SK-N-SH treated with all-trans-retinoic acid at 6 μM for 48 hours (cell line): ENCODE measurements around the gene PDSS2.

Experiments used
- ATAC-seq: fragments of 200-7000 bp; cut with Tn5 transposase; 3 replicates; pipeline ENCODE4 v1.9.1; 2020; ENCODE audit warnings: mild to moderate bottlenecking, moderate library complexity
- ARNTL ChIP-seq: fragments of 450-650 bp; formaldehyde crosslinking; IDR thresholded peaks from 2 replicates; pipeline ENCODE4 v1.5.0; 2020; ENCODE audit warnings: low read depth, mild to moderate bottlenecking, moderate library complexity, borderline replicate concordance
- BACH2 ChIP-seq: fragments of 250-450 bp; sonication (Bioruptor Pico); IDR thresholded peaks from 2 replicates; pipeline ENCODE4 v1.9.0; 2021; ENCODE audit warnings: mild to moderate bottlenecking, borderline replicate concordance
- CREB5 ChIP-seq: fragments of 250-450 bp; sonication (Bioruptor Pico); IDR thresholded peaks from 2 replicates; pipeline ENCODE4 v1.5.1; 2020; ENCODE audit warnings: low read depth, mild to moderate bottlenecking, moderate library complexity
- CSDC2 ChIP-seq: fragments of 250-450 bp; sonication (Bioruptor Pico); IDR thresholded peaks from 2 replicates; pipeline ENCODE4 v1.5.0; 2020; ENCODE audit warnings: mild to moderate bottlenecking, moderate library complexity
- ESRRG ChIP-seq: fragments of 250-450 bp; sonication (Bioruptor Pico); IDR thresholded peaks from 2 replicates; pipeline ENCODE4 v1.6.1; 2021; ENCODE audit warnings: mild to moderate bottlenecking
- GLIS3 ChIP-seq: fragments of 250-450 bp; sonication (Bioruptor Pico); IDR thresholded peaks from 2 replicates; pipeline ENCODE4 v1.5.0; 2020; ENCODE audit warnings: mild to moderate bottlenecking, moderate library complexity
- ISL1 ChIP-seq: fragments of 250-450 bp; sonication (Bioruptor Pico); IDR thresholded peaks from 2 replicates; pipeline ENCODE4 v2.1.2; 2022; ENCODE audit warnings: mild to moderate bottlenecking, moderate library complexity
- OSR1 ChIP-seq: fragments of 250-450 bp; sonication (Bioruptor Pico); IDR thresholded peaks from 2 replicates; pipeline ENCODE4 v1.8.0; 2022; ENCODE audit warnings: moderate library complexity, mild to moderate bottlenecking, inconsistent platforms
- POU6F1 ChIP-seq: fragments of 250-450 bp; sonication (Bioruptor Pico); IDR thresholded peaks from 2 replicates; pipeline ENCODE4 v1.8.0; 2021; ENCODE audit warnings: low read depth, mild to moderate bottlenecking, moderate library complexity, borderline replicate concordance
- PPARA ChIP-seq: fragments of 250-450 bp; sonication (Bioruptor Pico); IDR thresholded peaks from 2 replicates; pipeline ENCODE4 v1.5.0; 2020; ENCODE audit warnings: mild to moderate bottlenecking, borderline replicate concordance
- RARB ChIP-seq: fragments of 250-450 bp; sonication (Bioruptor Pico); IDR thresholded peaks from 2 replicates; pipeline ENCODE4 v1.8.0; 2021; ENCODE audit warnings: mild to moderate bottlenecking, moderate library complexity
- SNAI2 ChIP-seq: fragments of 250-450 bp; sonication (Bioruptor Pico); IDR thresholded peaks from 2 replicates; pipeline ENCODE4 v1.5.0; 2020; ENCODE audit warnings: mild to moderate bottlenecking, moderate library complexity
- TCF4 ChIP-seq: fragments of 250-450 bp; sonication (Bioruptor Pico); IDR thresholded peaks from 2 replicates; pipeline ENCODE4 v1.8.0; 2021; ENCODE audit warnings: mild to moderate bottlenecking, moderate library complexity, borderline replicate concordance
- TOX ChIP-seq: fragments of 250-450 bp; sonication (Bioruptor Pico); IDR thresholded peaks from 2 replicates; pipeline ENCODE4 v1.8.0; 2021; ENCODE audit warnings: mild to moderate bottlenecking, moderate library complexity, borderline replicate concordance
- ZFP3 ChIP-seq: fragments of 250-450 bp; sonication (Bioruptor Pico); IDR thresholded peaks from 2 replicates; pipeline ENCODE4 v1.5.0; 2020; ENCODE audit warnings: mild to moderate bottlenecking, moderate library complexity
- ZFP30 ChIP-seq: fragments of 450-650 bp; formaldehyde crosslinking; IDR thresholded peaks from 2 replicates; pipeline ENCODE4 v1.5.0; 2022; ENCODE audit warnings: mild to moderate bottlenecking, moderate library complexity
- ZNF565 ChIP-seq: fragments of 450-650 bp; formaldehyde crosslinking; conservative IDR thresholded peaks from 2 replicates; pipeline ENCODE4 v1.5.0; 2020; ENCODE audit warnings: low read depth, mild to moderate bottlenecking, moderate library complexity
- ZNF70 ChIP-seq: fragments of 450-650 bp; formaldehyde crosslinking; IDR thresholded peaks from 2 replicates; pipeline ENCODE4 v1.5.0; 2020; ENCODE audit warnings: mild to moderate bottlenecking, moderate library complexity
- ZNF8 ChIP-seq: fragments of 450-650 bp; formaldehyde crosslinking; IDR thresholded peaks from 2 replicates; pipeline ENCODE4 v1.5.0; 2020; ENCODE audit warnings: mild to moderate bottlenecking, moderate library complexity
- TF ChIP-seq, protein P1 (sequence below): fragments of 250-450 bp; sonication (Bioruptor Pico); IDR thresholded peaks from 2 replicates; pipeline ENCODE4 v1.8.0; 2020; ENCODE audit warnings: mild to moderate bottlenecking, moderate library complexity, borderline replicate concordance
- TF ChIP-seq, protein P2 (sequence below): fragments of 250-450 bp; sonication (Bioruptor Pico); IDR thresholded peaks from 2 replicates; pipeline ENCODE4 v1.5.0; 2020; ENCODE audit warnings: mild to moderate bottlenecking, moderate library complexity

PDSS2 gene

DNA sequence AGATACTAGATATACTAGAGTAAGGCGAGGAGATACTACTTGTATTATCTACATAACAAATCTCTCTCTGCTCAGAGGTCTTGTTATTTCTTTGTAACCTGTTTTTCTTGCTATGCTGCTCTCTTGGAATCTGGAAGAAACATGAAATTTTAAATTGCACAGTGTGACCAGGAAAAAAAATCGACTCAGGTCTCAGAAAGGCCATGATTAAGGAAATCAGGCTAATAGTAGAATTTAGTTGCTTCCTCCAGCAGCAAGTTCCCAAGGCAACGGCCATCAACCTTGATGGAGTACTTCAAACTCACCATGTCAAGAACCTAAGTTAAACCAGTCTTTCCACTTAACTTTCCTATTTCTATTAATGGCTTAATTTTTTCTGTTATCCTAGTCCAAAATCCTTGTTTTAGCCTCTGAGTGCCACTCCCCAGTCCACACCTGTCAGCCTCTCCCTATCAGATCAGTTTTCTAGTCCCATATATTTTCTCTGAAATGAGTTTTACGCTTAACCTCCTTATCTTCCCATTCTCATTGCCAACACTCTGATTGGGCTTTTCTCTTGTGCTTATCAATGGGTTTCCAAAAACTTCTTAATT, 256.4 kb downstream of the PDSS2 start:
- no peak for TF ChIP-seq ZNF8 (CRISPR knock-in tag)
- no peak for TF ChIP-seq ZNF565 (CRISPR knock-in tag)
- TF ChIP-seq SNAI2: no peak
- TF ChIP-seq TOX (CRISPR knock-in tag): no peak
- no peak for TF ChIP-seq GLIS3 (CRISPR knock-in tag)
- no peak for TF ChIP-seq ISL1 (CRISPR knock-in tag)
- no peak for ATAC-seq

- no peak for TF ChIP-seq ZFP30 (CRISPR knock-in tag)
- no peak for TF ChIP-seq ZNF8 (CRISPR knock-in tag)
- no peak for TF ChIP-seq BACH2
- no peak for TF ChIP-seq ZNF565 (CRISPR knock-in tag)
- no peak for TF ChIP-seq CSDC2 (CRISPR knock-in tag)
- TF ChIP-seq ESRRG (CRISPR knock-in tag): no peak
- TF ChIP-seq, protein P1, sequence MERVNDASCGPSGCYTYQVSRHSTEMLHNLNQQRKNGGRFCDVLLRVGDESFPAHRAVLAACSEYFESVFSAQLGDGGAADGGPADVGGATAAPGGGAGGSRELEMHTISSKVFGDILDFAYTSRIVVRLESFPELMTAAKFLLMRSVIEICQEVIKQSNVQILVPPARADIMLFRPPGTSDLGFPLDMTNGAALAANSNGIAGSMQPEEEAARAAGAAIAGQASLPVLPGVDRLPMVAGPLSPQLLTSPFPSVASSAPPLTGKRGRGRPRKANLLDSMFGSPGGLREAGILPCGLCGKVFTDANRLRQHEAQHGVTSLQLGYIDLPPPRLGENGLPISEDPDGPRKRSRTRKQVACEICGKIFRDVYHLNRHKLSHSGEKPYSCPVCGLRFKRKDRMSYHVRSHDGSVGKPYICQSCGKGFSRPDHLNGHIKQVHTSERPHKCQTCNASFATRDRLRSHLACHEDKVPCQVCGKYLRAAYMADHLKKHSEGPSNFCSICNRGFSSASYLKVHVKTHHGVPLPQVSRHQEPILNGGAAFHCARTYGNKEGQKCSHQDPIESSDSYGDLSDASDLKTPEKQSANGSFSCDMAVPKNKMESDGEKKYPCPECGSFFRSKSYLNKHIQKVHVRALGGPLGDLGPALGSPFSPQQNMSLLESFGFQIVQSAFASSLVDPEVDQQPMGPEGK: no peak
- TF ChIP-seq GLIS3 (CRISPR knock-in tag): no peak
- no peak for TF ChIP-seq CREB5 (CRISPR knock-in tag)
- TF ChIP-seq PPARA (CRISPR knock-in tag): no peak
- TF ChIP-seq TOX (CRISPR knock-in tag): no peak
- no peak for TF ChIP-seq OSR1
- TF ChIP-seq ISL1 (CRISPR knock-in tag): no peak
- no peak for TF ChIP-seq ZNF70
- no peak for TF ChIP-seq ARNTL (CRISPR knock-in tag)
- TF ChIP-seq SNAI2: no peak
- TF ChIP-seq, protein P2, sequence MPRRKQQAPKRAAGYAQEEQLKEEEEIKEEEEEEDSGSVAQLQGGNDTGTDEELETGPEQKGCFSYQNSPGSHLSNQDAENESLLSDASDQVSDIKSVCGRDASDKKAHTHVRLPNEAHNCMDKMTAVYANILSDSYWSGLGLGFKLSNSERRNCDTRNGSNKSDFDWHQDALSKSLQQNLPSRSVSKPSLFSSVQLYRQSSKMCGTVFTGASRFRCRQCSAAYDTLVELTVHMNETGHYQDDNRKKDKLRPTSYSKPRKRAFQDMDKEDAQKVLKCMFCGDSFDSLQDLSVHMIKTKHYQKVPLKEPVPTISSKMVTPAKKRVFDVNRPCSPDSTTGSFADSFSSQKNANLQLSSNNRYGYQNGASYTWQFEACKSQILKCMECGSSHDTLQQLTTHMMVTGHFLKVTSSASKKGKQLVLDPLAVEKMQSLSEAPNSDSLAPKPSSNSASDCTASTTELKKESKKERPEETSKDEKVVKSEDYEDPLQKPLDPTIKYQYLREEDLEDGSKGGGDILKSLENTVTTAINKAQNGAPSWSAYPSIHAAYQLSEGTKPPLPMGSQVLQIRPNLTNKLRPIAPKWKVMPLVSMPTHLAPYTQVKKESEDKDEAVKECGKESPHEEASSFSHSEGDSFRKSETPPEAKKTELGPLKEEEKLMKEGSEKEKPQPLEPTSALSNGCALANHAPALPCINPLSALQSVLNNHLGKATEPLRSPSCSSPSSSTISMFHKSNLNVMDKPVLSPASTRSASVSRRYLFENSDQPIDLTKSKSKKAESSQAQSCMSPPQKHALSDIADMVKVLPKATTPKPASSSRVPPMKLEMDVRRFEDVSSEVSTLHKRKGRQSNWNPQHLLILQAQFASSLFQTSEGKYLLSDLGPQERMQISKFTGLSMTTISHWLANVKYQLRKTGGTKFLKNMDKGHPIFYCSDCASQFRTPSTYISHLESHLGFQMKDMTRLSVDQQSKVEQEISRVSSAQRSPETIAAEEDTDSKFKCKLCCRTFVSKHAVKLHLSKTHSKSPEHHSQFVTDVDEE (CRISPR knock-in tag): no peak
- TF ChIP-seq RARB (CRISPR knock-in tag): no peak
- no peak for TF ChIP-seq POU6F1 (CRISPR knock-in tag)
- no peak for ATAC-seq
Observed at GRCh38 chr6:107198631-107199416, 260.5 kb downstream of the PDSS2 start.

GRCh38 chr6:107196152-107196551, 263.2 kb downstream of the PDSS2 start:
- no peak for ATAC-seq
- TF ChIP-seq ZFP3 (CRISPR knock-in tag) (no peak), PPARA (CRISPR knock-in tag) (no peak), BACH2 (no peak), TCF4 (no peak), ESRRG (CRISPR knock-in tag) (no peak), GLIS3 (CRISPR knock-in tag) (no peak), OSR1 (no peak), ZFP30 (CRISPR knock-in tag) (no peak), TOX (CRISPR knock-in tag) (no peak), CREB5 (CRISPR knock-in tag) (no peak), ZNF70 (no peak), RARB (CRISPR knock-in tag) (no peak), ARNTL (CRISPR knock-in tag) (no peak), ISL1 (CRISPR knock-in tag) (no peak), POU6F1 (CRISPR knock-in tag) (no peak), SNAI2 (no peak)
- TF ChIP-seq, protein P1: no peak
